K562 (cell line): ENCODE measurements around the gene CD244. TPM values are rescaled to one million over a fixed set of nuclear protein-coding genes. Genes with fewer than 3 reads are reported as not detected.

ENCODE experiments used
- ATAC-seq: fragments of 200-7000 bp; cut with Tn5 transposase; 3 replicates; pipeline ENCODE4 v1.9.1; 2020; ENCODE audit warnings: moderate library complexity
- BruUV-seq: library from RNA; stranded (reverse); fragments of 400-500 nt; replicated peaks from 2 replicates; lab custom pipeline; 2021; lab: Mats Ljungman, UMichigan
- CTCF ChIA-PET: fragments of 300-600 bp; formaldehyde crosslinking; extraction: SDS; loops from one replicate; lab custom pipeline; 2021; ENCODE audit warnings: low intra/inter-chr PET ratio; lab: Yijun Ruan, JAX
- POLR2A ChIA-PET: fragments of 300-600, 350-650 bp; sonication (Branson Sonifier 250); formaldehyde crosslinking; extraction: SDS; loops from one replicate; lab custom pipeline; 2021; ENCODE audit warnings: antibody characterized with exemption, inconsistent platforms; lab: Yijun Ruan, JAX
- DNase-seq, 4 experiments: peaks; one replicate each; pipeline versions ENCODE4 v3.0.0 to v3.0.0-alpha.2; 2011 to 2018; ENCODE audit warnings: low spot score in 3 of 4, mixed read lengths in 3 of 4; ENCODE audit errors: extremely low read depth in 1 of 4
- FAIRE-seq: peaks from 2 replicates; lab custom pipeline; 2011; peaks lifted over from hg19 to GRCh38; lab: Jason Lieb, UNC
- H2AFZ ChIP-seq: 2 replicates; pipeline ENCODE4 v1.6.0; 2011; ENCODE audit warnings: low read depth, low read length, control low read depth, inconsistent platforms
- H3K27ac ChIP-seq: fragments of 200-600 bp; 3 replicates; pipeline ENCODE4 v1.8.0; 2011; ENCODE audit warnings: low read depth, mild to moderate bottlenecking, control low read depth, inconsistent platforms, low read length, moderate library complexity, mixed read lengths; ENCODE audit errors: extremely low read depth
- H3K27me3 ChIP-seq, 2 experiments: fragments of 300-600 bp in 1 of 2; 2 replicates in 1 of 2; 3 replicates in 1 of 2; pipeline versions ENCODE4 v1.6.0 to v1.8.0; 2011; ENCODE audit warnings: inconsistent platforms in 2 of 2, low read length in 2 of 2, mild to moderate bottlenecking in 1 of 2, mixed read lengths in 1 of 2, moderate library complexity in 1 of 2; ENCODE audit not compliant: control insufficient read depth in 2 of 2, insufficient read depth in 2 of 2
- H3K36me3 ChIP-seq: fragments of 300-600 bp; 3 replicates; pipeline ENCODE4 v1.8.0; 2011; ENCODE audit warnings: mild to moderate bottlenecking, low read length, inconsistent platforms; ENCODE audit not compliant: control insufficient read depth, insufficient read depth
- H3K4me1 ChIP-seq, 2 experiments: fragments of 200-600 bp in 1 of 2; replicated peaks in 1 of 2; 2 replicates in 1 of 2; 3 replicates in 1 of 2; pipeline versions ENCODE4 v1.5.1 to v1.8.0; 2011; ENCODE audit warnings: inconsistent platforms in 2 of 2, low read length in 2 of 2, mild to moderate bottlenecking in 1 of 2, mixed read lengths in 1 of 2, moderate library complexity in 1 of 2; ENCODE audit not compliant: control insufficient read depth in 2 of 2, insufficient read depth in 2 of 2
- H3K4me2 ChIP-seq: 2 replicates; pipeline ENCODE4 v1.6.1; 2011; ENCODE audit warnings: low read length, control low read depth, inconsistent platforms, mixed read lengths; ENCODE audit not compliant: insufficient read depth
- H3K4me3 ChIP-seq: fragments of 200-600 bp; sonication (generic), shearing (Covaris generic); 2 replicates; pipeline ENCODE4 v1.5.1; 2016; ENCODE audit warnings: control low read depth, inconsistent platforms
- H3K79me2 ChIP-seq: fragments of 200-600 bp; 3 replicates; pipeline ENCODE4 v1.8.0; 2011; ENCODE audit warnings: low read length, inconsistent platforms; ENCODE audit not compliant: control insufficient read depth, insufficient read depth
- H3K9ac ChIP-seq, 2 experiments: 2 replicates each; pipeline versions ENCODE4 v1.6.0 to v1.6.1; 2011; ENCODE audit warnings: low read depth in 2 of 2, low read length in 2 of 2, control low read depth in 1 of 2, inconsistent platforms in 1 of 2, mild to moderate bottlenecking in 1 of 2, mixed read lengths in 1 of 2; ENCODE audit not compliant: insufficient read depth in 1 of 2
- H3K9me1 ChIP-seq: one replicate; pipeline ENCODE4 v1.6.0; 2011; ENCODE audit warnings: inconsistent platforms, mild to moderate bottlenecking, low read length, moderate library complexity; ENCODE audit not compliant: control insufficient read depth, insufficient read depth
- H3K9me3 ChIP-seq: replicated peaks from 2 replicates; pipeline ENCODE4 v1.5.1; 2011; ENCODE audit warnings: low read depth, low read length, inconsistent platforms; ENCODE audit not compliant: control insufficient read depth, insufficient read depth
- H4K20me1 ChIP-seq: replicated peaks from 2 replicates; pipeline ENCODE4 v1.6.1; 2011; ENCODE audit warnings: low read length, inconsistent platforms, mixed read lengths; ENCODE audit not compliant: control insufficient read depth, insufficient read depth
- CREM ChIP-seq: IDR thresholded peaks from 2 replicates; pipeline ENCODE4 v1.6.1; 2014; ENCODE audit warnings: antibody characterized with exemption, low read depth
- GABPB2 ChIP-seq: fragments of 250-450 bp; sonication (Bioruptor Pico); conservative IDR thresholded peaks from 2 replicates; pipeline ENCODE4 v1.5.1; 2021; ENCODE audit warnings: mild to moderate bottlenecking
- GTF2F1 ChIP-seq: IDR thresholded peaks from 2 replicates; pipeline ENCODE4 v1.6.1; 2011; ENCODE audit warnings: low read depth, low read length, improper control_type of control experiment
- HNRNPLL ChIP-seq: fragments of 200-400 bp; formaldehyde crosslinking; IDR thresholded peaks from 2 replicates; pipeline ENCODE4 v1.6.1; 2017; ENCODE audit warnings: low read length, low read depth, mild to moderate bottlenecking; ENCODE audit not compliant: poor library complexity, severe bottlenecking
- ID3 ChIP-seq, 2 experiments: fragments of 250-450 bp in 1 of 2; fragments of 450-650 bp in 1 of 2; sonication (Bioruptor Pico) in 1 of 2; IDR thresholded peaks; 2 replicates each; pipeline versions ENCODE4 v1.6.1 to v1.8.0; 2016 to 2021; ENCODE audit warnings: mild to moderate bottlenecking in 2 of 2, moderate library complexity in 2 of 2, missing compliant biosample characterization in 1 of 2, missing genetic modification characterization in 1 of 2
- SFPQ ChIP-seq: fragments of 200-400 bp; formaldehyde crosslinking; IDR thresholded peaks from 2 replicates; pipeline ENCODE4 v1.6.1; 2017; ENCODE audit warnings: mild to moderate bottlenecking, low read depth, low read length, moderate library complexity
- SMAD3 ChIP-seq: fragments of 450-650 bp; formaldehyde crosslinking; conservative IDR thresholded peaks from 2 replicates; pipeline ENCODE4 v1.4.0; 2020; ENCODE audit warnings: mild to moderate bottlenecking
- SRSF3 ChIP-seq: fragments of 200-400 bp; formaldehyde crosslinking; IDR thresholded peaks from 2 replicates; pipeline ENCODE4 v1.6.1; 2016; ENCODE audit warnings: mild to moderate bottlenecking, low read length, moderate library complexity; ENCODE audit not compliant: insufficient read depth
- TAF15 ChIP-seq: fragments of 200-400 bp; formaldehyde crosslinking; IDR thresholded peaks from 2 replicates; pipeline ENCODE4 v1.6.1; 2017; ENCODE audit warnings: mild to moderate bottlenecking, low read depth, low read length, moderate library complexity
- ZNF197 ChIP-seq: fragments of 200-800 bp; sonication (Bioruptor generic); IDR thresholded peaks from 2 replicates; pipeline ENCODE4 v1.6.1; 2016; ENCODE audit warnings: low read depth, missing genetic modification characterization, missing compliant biosample characterization
- ZNF212 ChIP-seq: fragments of 450-650 bp; formaldehyde crosslinking; IDR thresholded peaks from 2 replicates; pipeline ENCODE4 v1.4.0; 2020; ENCODE audit warnings: mild to moderate bottlenecking
- ZNF23 ChIP-seq: fragments of 250-450 bp; sonication (Bioruptor Pico); IDR thresholded peaks from 2 replicates; pipeline ENCODE4 v1.4.0; 2020; ENCODE audit warnings: mild to moderate bottlenecking
- ZNF668 ChIP-seq: fragments of 250-450 bp; sonication (Bioruptor Pico); IDR thresholded peaks from 2 replicates; pipeline ENCODE4 v1.8.0; 2022; ENCODE audit warnings: mild to moderate bottlenecking, inconsistent platforms
- ZNF77 ChIP-seq: fragments of 250-450 bp; sonication (Bioruptor Pico); IDR thresholded peaks from 2 replicates; pipeline ENCODE4 v1.5.0; 2020
- WGBS: fragments of 100-300 bp; shearing (Covaris generic); methylation state at CpG from one replicate; pipeline ENCODE4 v1.1.6; 2016; ENCODE audit warnings: low coverage, mixed read lengths; ENCODE audit not compliant: insufficient coverage; ENCODE audit errors: missing lambda C conversion rate; 5-methylcytosine and 5-hydroxymethylcytosine counted together
- in situ Hi-C: fragments of 300-500 bp; cut with MboI; formaldehyde crosslinking; loops from 4 replicates; pipeline ENCODE4 v1.15.0; 2018; ENCODE audit warnings: inconsistent platforms, mixed read lengths
- intact Hi-C: fragments of 100-400 bp; cut with micrococcal nuclease; formaldehyde crosslinking; loops from 2 replicates; pipeline ENCODE4 v1.14.2; 2022
- polyA plus RNA-seq, 8 experiments: library from polyadenylated mRNA; depleted of rRNA in 4 of 8; stranded (reverse) in 5 of 8; unstranded in 3 of 8; fragments of >200 nt; fragmentation: Nextera tagmentation in 2 of 8; fragmentation: Illumina TruSeq in 1 of 8; extraction: Ambion mirVana in 2 of 8; extraction: Trizol in 1 of 8; gene quantifications; 2 replicates each; pipeline versions ENCODE4 v1.2.1 to v1.2.3, GENCODE V29; 2011 to 2014; ENCODE audit warnings: inconsistent platforms in 1 of 8, missing spikeins in 1 of 8
- total RNA-seq, 7 experiments: library from RNA; depleted of rRNA in 6 of 7; stranded (reverse); fragments of >200 nt in 6 of 7; fragmentation: Illumina TruSeq in 2 of 7; extraction: Trizol in 2 of 7; gene quantifications; 2 replicates each; pipeline versions ENCODE4 v1.2.1 to v1.2.3, GENCODE V29; 2011 to 2021; ENCODE audit warnings: low replicate concordance in 1 of 7

CD244 gene
- total and polyA plus RNA-seq, 9 of the 15 experiments (the other 6 are each of a cell fraction or from before 2014, with no cell fraction given) = not detected

- intact Hi-C loops = no loop called here
- ChIA-PET POLR2A (interaction anchor here (0.9 kb wide), 1 partner anchor 12 kb away, joined by 3 read pairs; no protein-coding TSS in a partner anchor), CTCF (no interaction called here)
- no peak overlapping the region for H3K4me2 ChIP-seq
- no peak for FAIRE-seq
- peaks cover 4% of the 10 kb centered on the region; the same call in 1 of the 2 replicates for H3K9me3 ChIP-seq
- H4K20me1 ChIP-seq = no peaks in the 10 kb centered on the region
- WGBS = 2% methylated on average over 4 of the region's 4 CpGs
- no peaks in the 10 kb centered on the region for H3K9me1 ChIP-seq
- H3K4me3 ChIP-seq = no peak overlapping the region
- no peak for ATAC-seq
- DNase-seq = no peak
- no peaks in the 10 kb centered on the region for H3K4me1 ChIP-seq
- in situ Hi-C loops = no loop called here
- peaks cover 4 to 25% of the 10 kb centered on the region in 2 experiments; a peak in 3 of 5 replicates for H3K27me3 ChIP-seq
- H3K27ac ChIP-seq = no peak overlapping the region
- no peak overlapping the region for H2AFZ ChIP-seq
- no peaks in the 10 kb centered on the region for H3K79me2 ChIP-seq
- no TSS peak for BruUV-seq
- TF ChIP-seq TAF15 (no peak), GABPB2 (no peak), CREM (no peak), ZNF77 (CRISPR knock-in tag) (no peak), ZNF197 (CRISPR knock-in tag) (no peak), ZNF212 (no peak), ID3 (CRISPR knock-in tag; IDR thresholded peaks at IDR 0.05) (no peak), ID3 (tag; IDR thresholded peaks at IDR 0.05) (no peak), SMAD3 (CRISPR knock-in tag) (no peak), GTF2F1 (no peak), ZNF23 (CRISPR knock-in tag) (no peak), HNRNPLL (no peak), SFPQ (no peak), ZNF668 (CRISPR knock-in tag) (no peak), SRSF3 (no peak)
- TF ChIP-seq, all 486 proteins: peak for 0
- H3K36me3 ChIP-seq = no peaks in the 10 kb centered on the region
- no peak overlapping the region for H3K9ac ChIP-seq
Observed at GRCh38 chr1:160905617-160905989, 42.9 kb upstream of the CD244 start.
